H1 (cell line): ENCODE results near the gene CASZ1. TPM values are rescaled to one million over a fixed set of nuclear protein-coding genes. Genes with fewer than 3 reads are reported as not detected.

Experiments
- CTCF ChIA-PET: fragments of 300-600 bp; sonication (Branson Sonifier 250); formaldehyde crosslinking; loops from one replicate; lab custom pipeline; 2021; ENCODE audit not compliant: partially characterized antibody; lab: Charles Lee
- POLR2A ChIA-PET: fragments of 300-600 bp; sonication (Branson Sonifier 250); formaldehyde crosslinking; loops from one replicate; lab custom pipeline; 2021; ENCODE audit warnings: inconsistent platforms; ENCODE audit not compliant: partially characterized antibody; lab: Charles Lee
- DNase-seq, 2 experiments: peaks; one replicate each; pipeline versions ENCODE4 v3.0.0 to v3.0.0-alpha.2; 2010 to 2022; ENCODE audit warnings: low spot score in 2 of 2, low read depth in 1 of 2, mixed read lengths in 1 of 2
- FAIRE-seq: peaks from 2 replicates; lab custom pipeline; 2011; peaks lifted over from hg19 to GRCh38; lab: Jason Lieb, UNC
- H2AFZ ChIP-seq: 2 replicates; pipeline ENCODE4 v1.8.1; 2012; ENCODE audit warnings: low read length, inconsistent platforms
- H2AK5ac ChIP-seq: 2 replicates; pipeline ENCODE4 v1.6.1; 2013; ENCODE audit warnings: low read depth, low read length
- H2BK120ac ChIP-seq: replicated peaks from 2 replicates; pipeline ENCODE3; 2013; ENCODE audit warnings: low read depth, low read length, inconsistent platforms
- H2BK12ac ChIP-seq: 2 replicates; pipeline ENCODE4 v1.6.1; 2013; ENCODE audit warnings: low read depth, low read length
- H2BK15ac ChIP-seq: 2 replicates; pipeline ENCODE4 v1.6.1; 2013; ENCODE audit warnings: low read length
- H2BK20ac ChIP-seq: 2 replicates; pipeline ENCODE4 v1.6.1; 2013; ENCODE audit warnings: low read length
- H2BK5ac ChIP-seq: 2 replicates; pipeline ENCODE4 v1.6.1; 2013; ENCODE audit warnings: low read depth, low read length
- H3K14ac ChIP-seq: 2 replicates; pipeline ENCODE4 v1.6.1; 2013; ENCODE audit warnings: inconsistent platforms; ENCODE audit not compliant: insufficient read length
- H3K18ac ChIP-seq: 2 replicates; pipeline ENCODE4 v1.6.1; 2013; ENCODE audit warnings: low read length; ENCODE audit errors: extremely low read depth
- H3K23ac ChIP-seq: 2 replicates; pipeline ENCODE4 v1.6.1; 2013; ENCODE audit warnings: inconsistent platforms; ENCODE audit not compliant: insufficient read length
- H3K23me2 ChIP-seq: 2 replicates; pipeline ENCODE4 v1.6.1; 2013; ENCODE audit warnings: low read depth, low read length
- H3K27ac ChIP-seq: 2 replicates; pipeline ENCODE4 v1.6.1; 2011; ENCODE audit warnings: low read depth, low read length, inconsistent platforms
- H3K27me3 ChIP-seq, 4 experiments: replicated peaks in 1 of 4; 1 replicate in 1 of 4; 2 replicates in 3 of 4; pipeline versions ENCODE4 v1.6.1 to v1.8.1; 2011 to 2013; ENCODE audit warnings: low read length in 3 of 4, mild to moderate bottlenecking in 3 of 4, inconsistent platforms in 2 of 4, mixed read lengths in 2 of 4, moderate library complexity in 1 of 4; ENCODE audit not compliant: control insufficient read depth in 3 of 4, insufficient read depth in 3 of 4; ENCODE audit errors: extremely low read depth in 1 of 4
- H3K36me3 ChIP-seq, 4 experiments: 2 replicates each; pipeline versions ENCODE4 v1.6.1 to v1.8.1; 2011 to 2013; ENCODE audit warnings: mild to moderate bottlenecking in 4 of 4, low read length in 3 of 4, moderate library complexity in 2 of 4, control low read depth in 1 of 4, inconsistent platforms in 1 of 4; ENCODE audit not compliant: insufficient read depth in 4 of 4, control insufficient read depth in 2 of 4
- H3K4ac ChIP-seq: replicated peaks from 2 replicates; pipeline ENCODE3; 2013; ENCODE audit warnings: low read length, low read depth, mixed read lengths, inconsistent platforms; ENCODE audit not compliant: insufficient read length
- H3K4me1 ChIP-seq, 4 experiments: replicated peaks in 1 of 4; 1 replicate in 1 of 4; 2 replicates in 3 of 4; pipeline versions ENCODE4 v1.6.1 to v1.8.1; 2011 to 2013; ENCODE audit warnings: low read length in 3 of 4, inconsistent platforms in 2 of 4, mixed read lengths in 1 of 4; ENCODE audit not compliant: insufficient read depth in 4 of 4, control insufficient read depth in 3 of 4
- H3K4me2 ChIP-seq, 2 experiments: 2 replicates each; pipeline versions ENCODE4 v1.6.1 to v1.8.1; 2011 to 2013; ENCODE audit warnings: low read depth in 2 of 2, low read length in 2 of 2, control low read depth in 1 of 2, inconsistent platforms in 1 of 2, mild to moderate bottlenecking in 1 of 2; ENCODE audit not compliant: insufficient read depth in 1 of 2
- H3K4me3 ChIP-seq, 4 experiments: fragments of 200-600, 300-600 bp in 1 of 4; sonication (generic), shearing (Covaris generic), sonication (Bioruptor Twin) in 1 of 4; 2 replicates each; pipeline versions ENCODE4 v1.5.1 to v1.8.1; 2011 to 2016; ENCODE audit warnings: low read length in 4 of 4, low read depth in 3 of 4, control low read depth in 2 of 4, inconsistent platforms in 2 of 4, mild to moderate bottlenecking in 2 of 4, mixed read lengths in 1 of 4, moderate library complexity in 1 of 4; ENCODE audit not compliant: insufficient read depth in 2 of 4; ENCODE audit errors: extremely low read depth in 1 of 4
- H3K56ac ChIP-seq: replicated peaks from 2 replicates; pipeline ENCODE3; 2013; ENCODE audit warnings: low read depth, mild to moderate bottlenecking, mixed read lengths, low read length, inconsistent platforms; ENCODE audit not compliant: insufficient read length
- H3K79me1 ChIP-seq: 2 replicates; pipeline ENCODE4 v1.6.1; 2013; ENCODE audit warnings: low read depth, low read length, control low read depth
- H3K79me2 ChIP-seq, 2 experiments: 2 replicates each; pipeline versions ENCODE4 v1.6.1 to v1.8.1; 2012 to 2013; ENCODE audit warnings: low read length in 2 of 2, mild to moderate bottlenecking in 2 of 2, inconsistent platforms in 1 of 2; ENCODE audit not compliant: insufficient read depth in 2 of 2, control insufficient read depth in 1 of 2
- H3K9ac ChIP-seq, 4 experiments: replicated peaks in 1 of 4; 1 replicate in 1 of 4; 2 replicates in 3 of 4; pipeline versions ENCODE4 v1.6.1 to v1.8.1; 2011 to 2013; ENCODE audit warnings: low read depth in 3 of 4, low read length in 3 of 4, control low read depth in 2 of 4, mild to moderate bottlenecking in 2 of 4, moderate library complexity in 2 of 4, inconsistent platforms in 1 of 4; ENCODE audit errors: extremely low read depth in 1 of 4
- H3K9me3 ChIP-seq, 2 experiments: 2 replicates each; pipeline versions ENCODE4 v1.6.1 to v1.8.1; 2012 to 2013; ENCODE audit warnings: mild to moderate bottlenecking in 2 of 2, moderate library complexity in 2 of 2, control low read depth in 1 of 2, inconsistent platforms in 1 of 2, low read depth in 1 of 2, low read length in 1 of 2, mixed read lengths in 1 of 2; ENCODE audit not compliant: insufficient read depth in 2 of 2
- H4K20me1 ChIP-seq, 2 experiments: replicated peaks in 1 of 2; 2 replicates each; pipeline versions ENCODE3 to v1.8.1; 2011 to 2013; ENCODE audit warnings: inconsistent platforms in 2 of 2, low read length in 2 of 2, mild to moderate bottlenecking in 1 of 2; ENCODE audit not compliant: insufficient read depth in 2 of 2, control insufficient read depth in 1 of 2
- H4K5ac ChIP-seq: 2 replicates; pipeline ENCODE4 v1.6.1; 2013; ENCODE audit warnings: low read length, low read depth, mixed read lengths, inconsistent platforms; ENCODE audit not compliant: insufficient read length
- H4K8ac ChIP-seq: 2 replicates; pipeline ENCODE4 v1.8.0; 2013; ENCODE audit warnings: mild to moderate bottlenecking, moderate library complexity, low read length, inconsistent platforms; ENCODE audit not compliant: insufficient read depth; ENCODE audit errors: extremely low read depth
- H4K91ac ChIP-seq: replicated peaks from 2 replicates; pipeline ENCODE3; 2013; ENCODE audit warnings: low read length, mixed read lengths, inconsistent platforms; ENCODE audit not compliant: insufficient read length
- ATF3 ChIP-seq: IDR thresholded peaks from 2 replicates; pipeline ENCODE4 v1.6.1; 2011; ENCODE audit warnings: low read depth, mild to moderate bottlenecking, low read length; ENCODE audit not compliant: insufficient read depth
- BACH1 ChIP-seq: IDR thresholded peaks from 2 replicates; pipeline ENCODE4 v1.6.1; 2012; ENCODE audit warnings: low read length, improper control_type of control experiment
- CREB1 ChIP-seq: IDR thresholded peaks from 2 replicates; pipeline ENCODE4 v1.6.1; 2012; ENCODE audit warnings: inconsistent platforms
- CTCF ChIP-seq, 3 experiments: IDR thresholded peaks; 1 replicate in 2 of 3; 2 replicates in 1 of 3; pipeline versions ENCODE4 v1.5.1 to v1.6.1; 2011; ENCODE audit warnings: low read length in 3 of 3, mild to moderate bottlenecking in 3 of 3, inconsistent platforms in 2 of 3, low read depth in 1 of 3, moderate library complexity in 1 of 3; ENCODE audit not compliant: insufficient read depth in 1 of 3; ENCODE audit errors: control extremely low read depth in 1 of 3
- FOSL1 ChIP-seq: IDR thresholded peaks from 2 replicates; pipeline ENCODE4 v1.6.1; 2011; ENCODE audit warnings: mild to moderate bottlenecking, low read depth, low read length, moderate library complexity; ENCODE audit not compliant: insufficient read depth
- JUND ChIP-seq: IDR thresholded peaks from 2 replicates; pipeline ENCODE4 v1.6.1; 2011; ENCODE audit warnings: mild to moderate bottlenecking, improper control_type of control experiment, low read length
- POLR2AphosphoS5 ChIP-seq: IDR thresholded peaks from 2 replicates; pipeline ENCODE4 v1.6.1; 2011; ENCODE audit warnings: low read depth, low read length
- POU5F1 ChIP-seq: IDR thresholded peaks from 2 replicates; pipeline ENCODE4 v1.6.1; 2011; ENCODE audit warnings: low read depth, mild to moderate bottlenecking, low read length, moderate library complexity
- RAD21 ChIP-seq, 2 experiments: IDR thresholded peaks in 1 of 2; conservative IDR thresholded peaks in 1 of 2; 2 replicates each; pipeline ENCODE4 v1.6.1; 2011; ENCODE audit warnings: low read depth in 2 of 2, low read length in 2 of 2, improper control_type of control experiment in 1 of 2, inconsistent platforms in 1 of 2, mild to moderate bottlenecking in 1 of 2, moderate library complexity in 1 of 2
- RBBP5 ChIP-seq: IDR thresholded peaks from 2 replicates; pipeline ENCODE4 v1.7.1; 2012; ENCODE audit warnings: low read depth, mild to moderate bottlenecking, inconsistent platforms, low read length, moderate library complexity, borderline replicate concordance
- SP2 ChIP-seq: IDR thresholded peaks from 2 replicates; pipeline ENCODE4 v1.6.1; 2012; ENCODE audit warnings: mild to moderate bottlenecking, low read length, inconsistent platforms
- WGBS, 2 experiments: shearing (Covaris generic) in 1 of 2; methylation state at CpG; one replicate each; pipeline versions ENCODE4 v1.1.6 to v1.1.7; 2013 to 2015; ENCODE audit warnings: low lambda C conversion rate in 2 of 2, mixed read lengths in 2 of 2, inconsistent platforms in 1 of 2, low coverage in 1 of 2, missing lambda C conversion rate in 1 of 2; ENCODE audit not compliant: insufficient replicate concordance in 2 of 2, insufficient coverage in 1 of 2, insufficient read length in 1 of 2; ENCODE audit errors: extremely low coverage in 1 of 2, missing lambda C conversion rate in 1 of 2; 5-methylcytosine and 5-hydroxymethylcytosine counted together
- polyA plus RNA-seq, 7 experiments: library from polyadenylated mRNA; depleted of rRNA in 3 of 7; stranded (reverse) in 5 of 7; unstranded in 2 of 7; fragments of >200 nt in 5 of 7; fragments of 200-250 nt in 2 of 7; gene quantifications; 1 replicate in 5 of 7; 2 replicates in 1 of 7; 4 replicates in 1 of 7; pipeline versions ENCODE4 v1.2.1 to v1.2.3, GENCODE V29; 2011 to 2013; ENCODE audit warnings: missing spikeins in 2 of 7, mixed read lengths in 2 of 7
- total RNA-seq: library from RNA; stranded (reverse); fragmentation: NEBNext Ultra II Directional; extraction: Animal tissue kit (Norgen Biotek cat#: 25700); gene quantifications from 2 replicates; pipeline ENCODE4 v1.2.1, GENCODE V29; 2021

The CASZ1 gene
- total and polyA plus RNA-seq, 2 of the 8 experiments (the other 6 are each of a cell fraction or from before 2014, with no cell fraction given), result 4.4 to 7.7 TPM

GRCh38 chr1:10724511-10724910, 71.9 kb downstream of the CASZ1 start:
- ChIA-PET POLR2A (interaction anchor here (0.7 kb wide), 1 partner anchor 12 kb away, joined by 3 read pairs; no protein-coding TSS in a partner anchor), CTCF (interaction anchor here (0.6 to 1.6 kb wide), 7 partner anchors 8 to 198 kb away, joined by 3 to 4 read pairs (median 3); no protein-coding TSS in a partner anchor)
- H4K20me1 ChIP-seq, result peaks cover 0 to under 1% of the 10 kb centered on the region in 2 experiments
- TF ChIP-seq FOSL1, result no peak
- no peak for TF ChIP-seq JUND
- TF ChIP-seq ATF3, result no peak
- TF ChIP-seq SP2, result no peak
- TF ChIP-seq RAD21 (IDR thresholded peaks at IDR 0.05 in 1 of 2, conservative IDR thresholded peaks at IDR 0.05 in 1 of 2; ENCODE audit: low read depth in 2 of 2, low read length in 2 of 2), result no peak
- TF ChIP-seq BACH1, result no peak
- TF ChIP-seq CTCF (IDR thresholded peaks at IDR 0.05; ENCODE audit: control extremely low read depth in 1 of 3, insufficient read depth in 1 of 3, low read depth in 1 of 3, low read length in 3 of 3), result no peak
- no peak for TF ChIP-seq POU5F1
- no peak for TF ChIP-seq RBBP5
- TF ChIP-seq CREB1, result no peak
- TF ChIP-seq POLR2AphosphoS5, result no peak

More at GRCh38 chr1:10724511-10724910, 71.9 kb downstream of the CASZ1 start:
- H4K91ac ChIP-seq, result no peak overlapping the region
- no peaks in the 10 kb centered on the region for H3K9me3 ChIP-seq
- H2BK20ac ChIP-seq, result no peak overlapping the region
- no peaks in the 10 kb centered on the region; a peak in 1 of 7 replicates for H3K27me3 ChIP-seq
- H2AFZ ChIP-seq, result no peak overlapping the region
- no peak overlapping the region for H4K8ac ChIP-seq
- no peaks in the 10 kb centered on the region for H3K23me2 ChIP-seq
- FAIRE-seq (no peak), DNase-seq (no peak)
- no peak overlapping the region for H2BK12ac ChIP-seq
- H3K9ac ChIP-seq, result no peak overlapping the region
- H4K5ac ChIP-seq, result no peak overlapping the region
- H2AK5ac ChIP-seq, result no peak overlapping the region
- no peak overlapping the region for H3K4me3 ChIP-seq
- no peak overlapping the region for H2BK15ac ChIP-seq
- no peak overlapping the region for H3K23ac ChIP-seq
- H3K4me2 ChIP-seq, result no peak overlapping the region
- H3K18ac ChIP-seq, result no peak overlapping the region
- H3K79me2 ChIP-seq, result no peaks in the 10 kb centered on the region
- peaks cover 0 to 22% (median 14%) of the 10 kb centered on the region in 4 experiments; a peak in 6 of 7 replicates for H3K4me1 ChIP-seq
- H3K14ac ChIP-seq, result no peak overlapping the region
- no peak overlapping the region for H2BK5ac ChIP-seq
- 87% methylated on average over 3 of the region's 4 CpGs; no CpG with 5 or more reads in 1 of the 2 experiments for WGBS, 2 experiments
- no peak overlapping the region for H2BK120ac ChIP-seq
- H3K79me1 ChIP-seq, result no peaks in the 10 kb centered on the region
- no peaks in the 10 kb centered on the region for H3K36me3 ChIP-seq
- H3K56ac ChIP-seq, result no peak overlapping the region
- H3K27ac ChIP-seq, result no peak overlapping the region
- H3K4ac ChIP-seq, result no peak overlapping the region
